ENCODE results near the gene KCNJ16.

The KCNJ16 gene

DNA sequence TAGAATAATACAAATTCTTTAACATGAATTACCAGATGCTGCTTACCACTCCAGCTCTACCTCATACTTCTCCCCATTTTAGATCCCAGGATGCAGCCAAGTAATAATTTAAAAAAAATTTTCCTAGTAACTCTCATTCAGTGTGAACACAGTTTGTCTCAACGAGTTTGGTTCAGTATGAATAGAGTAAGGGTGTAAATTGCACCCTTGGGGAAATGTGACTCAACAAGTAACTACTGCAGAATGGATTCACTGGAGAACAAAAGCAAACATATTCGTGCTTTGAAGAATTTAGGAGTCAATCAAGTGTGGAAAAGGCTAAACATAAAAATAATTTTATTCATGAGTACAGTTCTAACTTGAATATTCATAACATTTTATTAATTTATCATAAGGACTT, 23.0 kb downstream of the KCNJ16 start:
- DNase-seq (ENCODE audit: low spot score): no peak

DNA sequence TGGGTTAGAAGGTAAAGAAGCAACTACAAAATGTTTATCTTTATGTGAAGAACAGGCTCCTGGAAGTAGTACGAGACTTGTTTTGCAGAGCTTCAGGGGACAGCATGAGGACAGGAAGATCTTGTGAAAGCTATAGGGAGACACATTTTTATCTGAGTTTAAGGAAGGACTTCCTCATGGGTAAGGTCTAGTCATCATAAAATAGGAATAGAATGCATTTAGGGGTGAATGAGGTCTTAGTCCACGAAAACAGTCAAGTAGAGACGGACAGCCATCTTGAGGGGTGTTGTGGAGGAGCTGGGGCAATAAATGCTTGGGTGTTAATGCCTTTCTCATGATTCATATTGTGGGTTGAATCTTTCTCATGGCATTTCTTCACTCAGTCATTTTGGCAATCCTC, 24.3 kb downstream of the KCNJ16 start:
- no peak for DNase-seq (ENCODE audit: low spot score)

DNA sequence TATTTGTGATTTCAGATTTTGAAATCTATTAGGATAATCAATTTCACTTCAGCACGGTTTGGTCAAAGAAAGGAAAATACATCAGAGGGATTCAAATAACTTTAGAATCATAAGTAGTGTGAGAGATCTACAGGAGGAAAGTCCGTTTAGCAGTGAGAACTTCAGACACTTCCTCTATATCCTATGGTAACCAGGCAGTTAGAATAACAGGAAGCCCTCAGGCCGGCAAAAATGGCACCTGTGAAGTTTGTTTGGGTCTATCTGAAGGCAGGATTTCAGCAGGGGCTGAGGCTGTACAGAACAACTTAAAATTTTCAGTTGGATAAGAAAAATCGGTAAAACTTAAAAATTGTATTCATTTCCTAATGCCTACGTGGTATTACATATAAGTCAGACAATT, 24.9 kb downstream of the KCNJ16 start:
- DNase-seq (ENCODE audit: low spot score): no peak

DNA sequence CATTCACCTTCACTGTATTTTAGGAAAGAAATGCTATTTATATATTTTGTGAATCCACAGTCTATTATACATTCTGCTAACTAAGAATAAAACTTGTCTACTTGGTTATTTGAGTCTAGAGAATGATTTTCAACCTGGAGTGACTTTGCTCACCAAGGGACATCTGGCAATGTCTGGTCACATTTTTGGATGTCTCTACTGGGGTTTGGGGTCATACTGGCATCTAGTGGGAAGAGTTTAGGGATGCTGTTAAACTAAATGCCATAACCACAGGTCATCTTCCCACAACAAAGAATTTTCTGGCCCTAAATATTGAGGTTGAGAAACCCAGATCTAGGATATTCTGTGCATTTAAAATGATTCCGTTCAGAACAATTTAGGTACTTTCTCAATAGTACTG, 26.0 kb downstream of the KCNJ16 start:
- peak; percentile 38 for DNase-seq (ENCODE audit: low spot score)

DNA sequence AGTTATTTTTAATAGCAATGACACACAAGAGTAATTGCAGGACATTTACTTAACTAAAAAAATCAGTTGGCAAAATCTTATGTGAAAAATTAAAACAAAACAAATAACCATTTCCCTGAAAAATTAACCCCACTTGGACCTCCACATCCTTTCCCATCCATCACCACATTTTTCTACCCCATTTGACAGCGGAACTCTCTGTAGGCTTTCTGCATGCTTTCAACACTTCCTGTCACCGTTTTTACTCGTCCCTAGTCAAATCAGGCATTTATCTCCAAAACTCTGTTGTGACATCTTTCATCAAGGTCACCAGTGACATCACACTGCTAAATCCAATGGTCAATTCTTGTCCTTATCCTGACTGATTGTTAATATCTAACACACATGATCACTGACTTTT, 27.5 kb downstream of the KCNJ16 start:
- no peak for DNase-seq (ENCODE audit: low spot score)

DNA sequence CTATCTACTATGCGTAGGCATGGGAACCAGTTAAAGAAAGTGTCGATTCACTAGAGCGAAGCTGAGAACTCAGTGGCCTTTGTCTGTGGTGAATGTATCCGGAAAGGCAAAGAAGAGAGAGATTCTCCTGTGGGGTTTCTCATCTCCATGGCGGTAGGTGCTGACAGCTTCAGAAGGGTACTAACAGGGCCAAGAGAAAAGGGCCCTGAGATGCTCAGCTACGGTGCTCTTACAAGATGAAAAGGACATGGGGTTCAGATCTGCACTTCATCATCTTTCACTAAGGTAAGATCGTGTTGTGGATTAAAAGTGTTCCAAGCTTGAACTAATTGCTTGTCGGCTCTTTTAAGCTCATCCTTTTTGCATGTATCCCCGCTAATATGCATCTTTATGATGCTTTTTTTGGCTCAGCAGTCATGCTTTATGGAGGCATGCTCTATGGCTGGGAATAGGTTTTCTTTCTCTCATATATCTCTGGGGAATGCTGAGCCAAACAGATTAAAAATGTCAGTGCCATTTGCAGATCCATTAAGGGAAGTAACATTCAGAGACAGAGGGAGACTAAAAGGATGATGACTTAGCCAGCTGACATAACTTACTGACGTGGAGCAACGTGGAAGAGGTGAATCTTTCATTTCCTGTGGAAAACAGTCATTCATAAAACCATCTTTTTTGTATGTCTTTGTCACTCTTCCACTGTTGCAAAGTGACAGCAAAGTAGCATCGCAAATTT, 29.9 kb downstream of the KCNJ16 start:
- no peak for DNase-seq (ENCODE audit: low spot score)

DNA sequence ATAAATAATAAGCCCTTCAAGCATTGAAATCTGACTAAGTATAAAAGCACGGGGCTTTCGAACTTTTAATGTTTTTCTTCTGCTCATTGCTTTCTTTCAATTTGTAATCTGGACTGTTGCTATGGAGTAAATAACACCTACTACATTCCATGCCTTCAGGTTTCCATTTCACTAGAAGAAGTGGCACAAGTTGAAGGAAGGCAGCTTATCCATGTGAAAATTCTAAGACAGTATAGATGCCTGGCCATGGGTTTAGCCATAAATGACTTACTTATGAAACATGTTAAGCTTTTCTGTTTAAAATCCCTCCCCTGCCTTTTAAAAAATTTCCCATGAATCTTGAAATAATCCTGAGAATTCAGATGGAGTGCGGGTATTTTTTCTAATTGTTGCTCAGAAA, 30.6 kb downstream of the KCNJ16 start:
- DNase-seq (ENCODE audit: low spot score): no peak

DNA sequence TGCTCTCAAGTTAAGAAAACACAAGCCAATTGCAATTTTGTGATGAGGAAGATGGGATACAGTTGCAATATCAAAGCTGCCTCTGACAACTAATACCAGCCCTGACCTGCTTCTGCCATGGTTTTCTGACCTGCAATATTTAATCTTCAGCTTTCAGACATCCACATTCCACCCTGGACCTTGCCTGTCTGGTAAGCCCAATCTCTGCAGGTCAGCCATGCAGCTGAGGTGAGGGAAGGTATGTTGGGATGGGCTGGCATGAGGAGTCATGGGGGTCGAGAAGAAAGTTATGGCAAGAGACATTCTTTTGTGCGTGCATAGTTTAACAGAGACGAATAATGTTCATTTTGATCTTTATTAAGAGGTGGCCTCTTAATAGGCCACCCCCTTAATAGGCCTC, 31.5 kb downstream of the KCNJ16 start:
- DNase-seq (ENCODE audit: low spot score): no peak

DNA sequence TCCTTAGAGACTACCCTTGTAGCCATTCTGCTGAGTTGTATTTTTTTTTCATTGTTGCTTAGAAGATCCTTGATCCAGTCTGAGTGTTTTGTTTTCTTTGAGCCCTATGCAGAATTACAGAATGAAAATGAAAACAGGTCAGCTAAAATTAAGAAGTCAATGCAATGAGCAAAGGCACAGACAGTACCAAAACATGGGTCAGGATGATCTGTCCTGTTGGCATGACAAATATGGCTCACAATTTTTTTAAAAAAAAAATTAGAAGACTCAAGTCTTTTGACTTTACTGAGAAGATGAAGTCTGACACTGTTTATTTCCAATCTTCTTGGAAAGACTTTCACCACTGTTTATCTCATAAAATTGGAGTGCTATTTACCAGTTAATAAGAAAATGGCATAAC, 32.4 kb downstream of the KCNJ16 start:
- DNase-seq (ENCODE audit: low spot score): peak; percentile 18

DNA sequence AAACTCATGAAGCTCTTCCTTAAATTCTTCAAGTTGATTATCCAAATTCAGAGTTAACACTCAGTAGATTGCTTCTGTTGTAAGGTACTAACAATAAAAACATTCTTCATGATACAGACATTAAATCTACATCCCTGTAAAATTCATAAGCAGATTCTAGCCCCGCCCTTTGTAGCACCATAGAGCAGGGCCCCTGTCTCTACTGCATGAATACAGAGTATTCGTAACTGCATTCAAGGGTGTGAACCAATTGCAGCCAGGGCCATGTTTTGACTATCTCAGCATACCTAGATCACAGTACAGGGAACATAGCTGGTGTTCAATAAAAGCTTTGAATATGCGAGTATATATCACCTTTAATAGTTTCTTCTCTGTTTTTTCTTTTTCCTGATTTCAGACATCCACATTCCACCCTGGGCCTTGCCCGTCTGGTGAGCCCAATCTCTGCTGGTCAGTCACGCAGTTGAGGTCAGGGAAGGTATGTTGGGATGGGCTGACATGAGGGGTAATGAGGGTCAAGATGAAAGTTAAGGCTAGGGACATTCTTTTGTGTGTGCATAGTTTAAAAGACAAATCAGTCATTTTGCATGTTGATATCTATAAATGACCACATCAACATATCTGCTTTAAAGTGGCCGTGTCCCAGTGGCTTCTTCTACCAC, 33.0 kb downstream of the KCNJ16 start:
- no peak for DNase-seq (ENCODE audit: low spot score)

DNA sequence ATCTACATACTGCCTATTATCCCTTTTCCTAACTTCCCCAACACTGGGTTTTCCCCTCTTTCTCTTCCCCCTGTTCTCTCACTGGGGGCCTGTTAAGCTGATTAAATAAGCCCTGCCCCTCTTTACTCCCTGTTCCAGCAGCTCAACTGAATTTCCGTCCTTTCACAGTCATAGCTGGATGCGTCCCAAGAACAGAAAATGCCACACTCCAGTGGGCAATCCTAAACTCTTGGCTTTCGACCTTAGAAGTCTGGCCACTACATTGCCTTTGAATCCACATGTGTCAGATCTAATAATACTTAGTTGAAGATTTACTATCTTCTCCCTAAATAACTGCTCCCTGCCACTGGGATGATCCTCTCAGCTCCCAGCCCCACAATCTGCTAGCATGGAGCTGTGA, 34.5 kb downstream of the KCNJ16 start:
- no peak for DNase-seq (ENCODE audit: low spot score)

DNA sequence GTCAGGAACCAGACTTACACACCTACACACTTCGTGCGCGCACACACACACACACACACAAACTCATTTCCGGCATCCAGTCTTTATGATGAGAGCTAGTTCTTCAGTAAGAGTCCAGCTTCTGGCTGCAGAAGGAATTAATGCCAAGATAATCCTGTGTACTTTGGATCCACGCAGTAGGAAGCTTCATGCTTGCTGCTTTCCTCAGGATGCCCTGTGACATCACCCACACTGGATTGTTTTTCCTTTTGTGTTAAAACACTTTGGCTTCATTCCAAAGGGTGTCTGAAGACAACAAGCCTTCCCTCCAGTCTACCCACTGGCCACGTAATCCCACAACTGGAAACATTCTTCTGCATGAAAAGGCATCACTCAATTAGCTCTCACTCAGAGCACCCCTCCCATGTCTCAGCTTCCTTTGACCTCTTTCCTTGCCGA, 35.4 kb downstream of the KCNJ16 start:
- no peak for DNase-seq (ENCODE audit: low spot score)

DNA sequence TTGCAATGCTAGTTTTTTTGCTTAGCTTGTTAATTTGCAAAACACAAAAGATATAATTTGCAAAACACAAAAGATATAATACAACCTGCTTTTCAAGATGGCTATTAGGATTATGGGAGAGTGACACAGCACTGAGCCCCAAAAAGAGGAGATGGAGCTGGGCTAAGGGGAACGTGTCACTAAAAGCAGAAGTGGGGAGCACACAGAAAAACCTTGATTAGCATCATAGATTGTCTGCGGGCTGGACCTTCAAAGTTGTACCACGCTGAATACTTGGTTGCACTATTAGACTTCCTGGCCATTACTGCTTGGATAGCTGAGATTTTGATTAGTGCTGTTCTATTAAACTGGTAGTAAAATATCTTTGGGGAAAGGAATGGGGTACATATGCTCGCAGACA, 36.2 kb downstream of the KCNJ16 start:
- no peak for DNase-seq (ENCODE audit: low spot score)

DNA sequence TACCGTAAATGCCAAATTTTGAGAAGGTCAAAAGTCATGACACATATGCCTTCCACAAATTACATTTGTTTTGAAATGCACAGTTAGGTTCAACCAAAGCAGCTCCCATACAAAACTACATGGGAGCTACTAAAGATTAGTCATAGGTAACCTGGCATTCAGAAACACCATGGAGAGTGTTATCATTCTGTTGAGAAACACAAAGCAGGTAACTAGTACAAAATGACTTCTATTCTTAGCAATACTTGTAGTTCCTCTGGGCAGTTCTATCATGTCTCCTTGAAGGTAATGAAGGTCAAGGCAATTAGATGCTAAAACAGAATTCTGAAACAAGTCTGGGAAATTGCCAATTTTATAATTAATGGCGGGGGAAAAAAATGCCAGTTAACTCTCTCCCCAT, 39.4 kb downstream of the KCNJ16 start:
- DNase-seq (ENCODE audit: low spot score): no peak

DNA sequence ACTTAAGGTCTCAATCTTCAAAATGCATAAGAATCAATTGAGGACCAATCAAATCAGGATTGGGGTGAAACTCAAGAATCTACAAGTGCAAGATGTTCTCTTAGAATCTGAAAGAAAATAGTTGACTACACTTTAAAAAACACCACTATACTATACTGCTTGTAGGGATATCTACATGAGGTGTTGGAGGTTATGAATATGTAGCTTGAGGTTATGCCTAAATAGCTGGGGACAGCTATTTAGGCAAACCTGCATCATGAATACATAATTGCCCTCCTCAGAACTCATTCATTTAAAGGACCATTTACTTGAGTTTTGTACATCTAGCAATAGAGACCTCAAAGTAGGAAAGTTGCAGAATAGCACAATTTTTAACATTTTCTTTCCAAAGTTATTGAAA, 40.1 kb downstream of the KCNJ16 start:
- no peak for DNase-seq (ENCODE audit: low spot score)

DNA sequence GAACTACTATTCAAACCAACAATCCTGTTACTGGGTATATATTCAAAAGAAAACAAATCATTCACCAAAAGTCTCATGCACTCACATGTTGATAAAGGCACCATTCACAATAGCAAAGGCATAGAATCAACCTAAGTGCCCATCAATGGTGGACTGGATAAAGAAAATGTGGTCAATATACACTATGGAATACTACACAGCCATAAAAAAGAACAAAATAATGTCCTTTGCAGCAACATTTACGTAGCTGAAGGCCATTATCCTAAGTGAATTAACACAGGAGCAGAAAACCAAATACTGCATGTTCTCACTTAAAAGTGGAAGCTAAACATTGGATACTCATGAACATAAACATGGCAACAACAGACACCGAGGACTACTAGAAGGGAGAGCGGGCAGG, 41.9 kb downstream of the KCNJ16 start:
- no peak for DNase-seq (ENCODE audit: low spot score)

DNA sequence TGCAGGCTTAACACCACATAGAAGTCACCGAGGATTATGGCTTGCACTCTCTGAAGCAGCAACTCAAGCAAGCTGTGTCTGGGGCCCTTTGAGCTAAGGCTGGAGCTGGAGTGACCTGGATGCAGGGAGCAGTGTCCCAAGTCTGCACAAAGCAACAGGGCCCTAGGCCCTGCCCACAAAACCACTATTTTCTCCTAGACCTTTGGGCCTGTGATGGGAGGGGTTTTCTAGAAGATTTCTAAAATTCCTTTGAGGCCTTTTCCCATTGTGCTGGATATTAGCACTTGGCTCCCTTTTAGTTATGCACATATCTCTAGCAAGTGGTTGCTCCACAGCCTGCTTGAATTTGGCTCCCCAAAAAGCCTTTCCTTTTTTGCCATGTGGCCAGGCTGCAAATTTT, 44.5 kb downstream of the KCNJ16 start:
- no peak for DNase-seq (ENCODE audit: low spot score)

DNA sequence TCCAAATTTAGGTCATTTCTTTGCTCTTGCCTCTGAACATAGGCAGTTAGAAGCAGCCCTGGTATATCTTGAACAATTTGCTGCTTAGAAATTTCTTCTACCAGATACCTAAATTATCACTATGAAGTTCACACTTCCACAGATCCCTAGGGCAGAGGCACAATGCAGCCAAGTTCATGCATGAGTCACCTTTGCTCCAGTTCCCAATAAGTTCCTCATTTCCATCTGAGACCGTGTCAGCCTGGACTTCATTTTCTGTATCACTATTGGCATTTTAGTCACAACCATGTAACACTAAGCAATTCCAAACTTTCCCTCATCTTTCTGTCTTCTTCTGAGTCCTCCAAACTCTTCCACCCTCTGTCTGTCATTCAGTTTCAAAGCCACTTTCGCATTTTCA, 45.0 kb downstream of the KCNJ16 start:
- DNase-seq (ENCODE audit: low spot score): no peak

DNA sequence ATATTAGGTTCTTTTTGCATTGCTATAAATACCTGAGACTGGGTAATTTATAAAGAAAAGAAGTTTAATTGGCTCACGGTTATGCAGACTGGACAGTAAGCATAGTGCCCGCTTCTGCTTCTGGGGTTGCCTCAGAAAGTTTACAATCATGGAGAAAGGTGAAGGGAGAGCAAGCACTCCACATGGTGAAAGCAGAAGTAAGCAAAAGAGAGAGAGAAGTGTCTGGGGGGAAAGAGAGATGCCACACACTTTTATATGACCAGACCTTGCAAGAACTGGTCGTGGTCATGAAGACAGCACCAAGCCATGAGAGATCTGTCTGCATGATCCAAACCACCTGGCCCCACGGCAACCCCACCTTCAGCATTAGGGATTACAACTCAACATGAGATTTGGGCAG, 45.4 kb downstream of the KCNJ16 start:
- DNase-seq (ENCODE audit: low spot score): no peak

DNA sequence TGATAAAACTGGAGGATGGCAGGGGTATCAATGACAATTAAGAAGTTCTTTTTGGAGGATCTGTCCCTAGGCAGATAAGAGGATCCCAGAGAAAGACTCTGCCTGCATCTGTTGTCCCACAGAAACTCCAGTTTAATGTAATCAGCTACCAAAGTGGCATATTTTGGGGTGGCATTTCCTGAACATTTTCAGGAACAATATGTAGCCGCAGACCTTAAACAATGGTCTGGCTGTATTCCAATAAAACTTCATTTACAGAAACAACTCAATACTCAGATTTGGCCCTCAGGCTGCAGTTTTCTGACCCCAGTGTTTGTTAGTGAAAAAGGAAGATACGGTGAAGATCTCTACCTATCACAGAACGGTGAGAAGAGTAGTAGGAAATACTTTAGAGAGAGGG, 46.1 kb downstream of the KCNJ16 start:
- DNase-seq (ENCODE audit: low spot score): no peak

DNA sequence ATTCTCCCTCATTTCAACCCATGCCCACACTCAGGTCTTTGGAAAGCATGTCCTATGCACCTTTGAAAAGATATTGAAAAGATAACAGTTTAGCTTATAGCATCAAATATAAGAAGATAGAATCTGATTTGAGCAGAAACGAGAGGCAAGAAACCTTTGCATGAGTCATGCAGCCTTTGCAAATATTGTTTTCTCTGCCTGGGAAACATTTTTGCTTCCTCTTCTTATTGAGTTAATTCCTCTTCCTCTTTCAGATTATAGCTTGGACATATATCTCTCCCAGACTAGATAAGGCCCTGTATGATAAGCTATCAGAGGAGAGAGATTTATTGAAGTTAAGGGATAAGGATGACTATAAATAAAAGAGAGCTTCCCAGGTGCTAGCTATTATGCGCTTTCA, 48.2 kb downstream of the KCNJ16 start:
- no peak for DNase-seq (ENCODE audit: low spot score)

DNA sequence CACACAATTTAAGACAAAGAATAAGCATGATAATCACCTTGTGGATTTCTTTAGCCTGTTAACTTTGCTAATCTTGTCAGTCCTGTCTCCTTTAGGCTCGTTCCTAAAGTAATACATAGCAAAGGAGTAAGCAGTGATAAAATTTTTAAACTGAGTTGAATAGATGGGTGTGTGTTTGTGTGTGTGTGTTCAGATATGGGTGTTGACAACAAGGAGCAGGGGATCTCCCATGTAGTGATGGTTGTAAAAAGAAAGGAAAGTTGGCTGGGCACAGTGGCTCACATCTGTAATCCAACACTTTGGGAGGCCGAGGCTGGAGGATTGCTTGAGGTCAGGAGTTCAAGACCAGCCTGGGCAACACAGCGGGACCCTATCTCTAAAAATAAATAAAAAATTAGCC, 49.7 kb downstream of the KCNJ16 start:
- DNase-seq (ENCODE audit: low spot score): no peak

DNA sequence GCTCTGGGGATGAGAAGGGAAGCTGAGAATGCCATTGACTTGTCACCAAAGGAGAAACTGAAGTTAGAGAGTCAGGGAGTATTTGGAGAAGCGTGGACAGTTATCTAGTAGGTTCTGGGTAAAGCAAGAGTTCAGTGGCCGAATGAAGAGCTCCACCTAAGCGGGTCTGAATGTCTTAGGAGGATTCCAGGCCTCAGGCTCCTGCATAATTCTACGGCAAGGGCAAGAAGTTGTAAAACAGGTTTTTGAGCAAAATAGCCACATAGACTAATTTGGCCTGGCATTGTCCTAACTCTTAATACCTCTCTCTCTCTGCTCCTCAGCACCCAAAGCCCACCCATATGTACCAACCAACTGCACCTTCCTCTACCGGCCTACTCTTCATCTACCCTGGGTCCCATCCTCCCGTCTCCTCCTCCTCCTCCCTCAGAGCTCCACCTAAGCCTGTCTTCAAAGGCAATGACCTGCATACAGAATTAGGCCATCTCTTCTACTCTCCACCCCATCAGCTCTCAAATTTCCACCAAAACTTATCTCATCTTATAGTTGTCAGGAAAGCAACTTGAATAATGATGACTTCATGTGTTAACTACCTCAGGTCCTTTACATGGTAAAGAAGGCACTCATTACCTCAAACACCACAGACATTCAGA, 52.3 kb downstream of the KCNJ16 start:
- DNase-seq (ENCODE audit: low spot score): no peak

Measured in AG20443 (cell line).